Mesenteric fat pad (tissue), 1 donor: ENCODE results near the gene SDHAF1. TPM values are rescaled to one million over a fixed set of nuclear protein-coding genes. Genes with fewer than 3 reads are reported as not detected.

Experiments used
- DNase-seq: peaks from one replicate; pipeline ENCODE4 v3.0.0-alpha.2; 2020; ENCODE audit warnings: low spot score
- total RNA-seq: library from RNA; stranded (reverse); fragmentation: NEBNext Ultra II Directional; extraction: Animal tissue kit (Norgen Biotek cat#: 25700); gene quantifications from one replicate; pipeline ENCODE4 v1.2.1, GENCODE V29; 2021
- donor health status: DM: yes; HTN: yes; CAD: no.

SDHAF1 gene
- total RNA-seq, 1 donor from 2014 or later: 8.2 TPM

- no peak for DNase-seq
These were observed 8.1 kb upstream of the SDHAF1 start for GRCh38 chr19:35986664-35987570.

- no peak for DNase-seq
These were observed 7.5 kb upstream of the SDHAF1 start for GRCh38 chr19:35987571-35987896.

GRCh38 chr19:35988824-35989223, 6.2 kb upstream of the SDHAF1 start:
- DNase-seq: no peak

GRCh38 chr19:35990156-35990555, 4.8 kb upstream of the SDHAF1 start:
- no peak for DNase-seq

- DNase-seq: no peak
These were observed 3.9 kb upstream of the SDHAF1 start for GRCh38 chr19:35990771-35991730.

- DNase-seq: no peak
These were observed 3.1 kb upstream of the SDHAF1 start for GRCh38 chr19:35991731-35992450.

- no peak for DNase-seq
These were observed 1.9 kb upstream of the SDHAF1 start for GRCh38 chr19:35992907-35993765.

- no peak for DNase-seq
These were observed 927 bp upstream of the SDHAF1 start for GRCh38 chr19:35993923-35994598.

- DNase-seq: no peak
These were observed 1.8 kb downstream of the SDHAF1 start for GRCh38 chr19:35996777-35997176.

- no peak for DNase-seq
These were observed 6.6 kb downstream of the SDHAF1 start for GRCh38 chr19:36001605-36002004.

- DNase-seq: no peak
These were observed 8.3 kb downstream of the SDHAF1 start for GRCh38 chr19:36003284-36003683.

- DNase-seq: no peak
These were observed 12.0 kb downstream of the SDHAF1 start for GRCh38 chr19:36006955-36007354.

- no peak for DNase-seq
These were observed 13.5 kb downstream of the SDHAF1 start, which contains the start of gene SYNE4 for GRCh38 chr19:36008336-36008978. SYNE4 (minus strand) TSS chr19:36008813; CDS start chr19:36008681, 132 bp downstream.

GRCh38 chr19:36009220-36009619, 14.2 kb downstream of the SDHAF1 start:
- DNase-seq: no peak

- no peak for DNase-seq
These were observed 14.8 kb downstream of the SDHAF1 start for GRCh38 chr19:36009633-36010379.

GRCh38 chr19:36010402-36010801, 15.4 kb downstream of the SDHAF1 start:
- DNase-seq: no peak

- DNase-seq: no peak
These were observed 18.5 kb downstream of the SDHAF1 start for GRCh38 chr19:36013280-36014011.
